Activated CD8-positive, alpha-beta memory T cell treated with anti-CD3 and anti-CD28 coated beads for 36 hours (primary cell): ENCODE measurements around the gene GPHN. TPM values are rescaled to one million over a fixed set of nuclear protein-coding genes. Genes with fewer than 3 reads are reported as not detected.
"Not testable (repeated sequence)": the region's sequence is repeated elsewhere in the genome, so short reads cannot be mapped to it uniquely, and the experiment has no call there.

Experiments
- CTCF ChIA-PET: fragments of 350-600 bp; sonication (Branson Sonifier 250); formaldehyde crosslinking; loops from one replicate; lab custom pipeline; 2021; ENCODE audit warnings: antibody characterized with exemption; lab: Charles Lee
- POLR2A ChIA-PET: fragments of 350-600 bp; sonication (Branson Sonifier 250); formaldehyde crosslinking; loops from one replicate; lab custom pipeline; 2021; ENCODE audit warnings: antibody characterized with exemption; lab: Charles Lee
- total RNA-seq, 2 experiments: library from RNA; stranded (reverse); gene quantifications; one replicate each; pipeline ENCODE4 v1.2.3, GENCODE V29; 2021

The GPHN gene
- total RNA-seq, 2 experiments from 2014 or later = 14.6 to 15.5 TPM

DNA sequence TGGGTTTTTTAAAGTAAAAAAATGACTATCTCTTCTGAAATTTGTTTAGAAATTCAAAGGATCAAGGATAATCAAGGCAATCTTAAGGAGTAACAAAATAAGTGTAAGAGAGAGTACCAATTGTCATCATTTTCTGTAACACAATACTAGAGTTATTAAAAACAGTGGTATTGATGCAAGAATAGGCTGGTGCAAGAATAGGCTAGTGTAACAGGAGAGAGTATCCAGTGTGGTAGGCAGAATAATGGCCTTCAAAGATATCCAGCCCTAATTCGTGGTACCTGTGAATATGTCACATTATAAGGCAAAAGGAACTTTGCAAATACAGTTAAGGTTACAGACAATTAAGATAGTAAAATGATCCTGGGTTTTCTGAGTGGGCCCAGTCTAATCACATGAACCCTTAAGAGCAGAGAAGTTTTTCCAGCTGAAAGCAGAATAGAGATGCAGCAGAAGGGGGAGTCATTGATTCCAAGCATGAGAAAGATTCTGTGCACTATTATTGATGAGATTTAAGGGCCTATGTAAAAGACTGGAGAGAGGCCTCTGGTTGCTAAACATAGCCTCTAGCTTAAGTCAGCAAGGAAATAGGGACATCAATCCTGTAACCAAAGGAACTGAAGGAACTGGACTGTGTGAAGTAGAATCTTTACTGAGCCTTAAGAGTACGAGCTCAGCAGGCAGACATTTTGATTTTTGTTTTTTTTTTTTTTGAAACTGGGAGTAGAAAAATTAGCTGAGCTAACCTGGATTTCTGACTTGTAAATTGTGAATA lies 134.1 kb downstream of the GPHN start:
- CTCF ChIA-PET = no interaction called here
- POLR2A ChIA-PET = no interaction called here

DNA sequence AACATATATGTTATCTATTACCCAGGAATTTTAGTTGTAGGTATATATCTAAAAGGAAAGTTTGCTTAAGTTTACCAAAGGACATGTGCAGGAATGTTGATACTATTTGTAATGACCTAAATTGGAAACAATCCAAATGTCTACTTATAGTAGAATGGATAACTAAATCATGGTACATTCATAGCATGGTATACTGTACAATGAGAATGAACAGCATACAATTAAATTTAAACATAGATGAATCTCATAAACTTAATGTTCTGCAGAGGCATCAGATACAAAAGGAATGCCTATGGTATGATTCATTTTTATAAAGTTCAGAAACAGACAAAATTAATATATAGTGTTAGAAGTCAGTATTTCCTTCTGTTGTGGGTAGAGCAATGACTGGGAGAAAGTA lies 135.4 kb downstream of the GPHN start:
- ChIA-PET POLR2A (no interaction called here), CTCF (no interaction called here)

DNA sequence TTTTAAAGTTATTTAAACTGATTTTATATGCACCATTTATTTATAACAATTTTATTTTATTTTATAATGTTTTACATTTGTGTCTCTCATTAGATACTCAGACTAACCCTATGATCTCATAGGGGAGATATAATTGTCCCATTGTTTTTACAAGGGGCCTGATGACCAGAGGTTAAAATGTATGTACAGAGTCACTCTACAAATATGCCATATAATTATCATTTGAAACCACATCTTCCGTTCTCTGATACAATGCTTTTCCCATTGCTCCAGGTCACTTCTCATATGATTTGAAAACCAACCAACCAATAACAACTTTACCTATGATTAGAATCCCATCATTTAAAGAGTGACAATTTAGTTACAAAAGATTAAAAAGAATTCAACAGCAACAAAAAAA lies 137.8 kb downstream of the GPHN start:
- CTCF ChIA-PET = no interaction called here
- POLR2A ChIA-PET = no interaction called here

DNA sequence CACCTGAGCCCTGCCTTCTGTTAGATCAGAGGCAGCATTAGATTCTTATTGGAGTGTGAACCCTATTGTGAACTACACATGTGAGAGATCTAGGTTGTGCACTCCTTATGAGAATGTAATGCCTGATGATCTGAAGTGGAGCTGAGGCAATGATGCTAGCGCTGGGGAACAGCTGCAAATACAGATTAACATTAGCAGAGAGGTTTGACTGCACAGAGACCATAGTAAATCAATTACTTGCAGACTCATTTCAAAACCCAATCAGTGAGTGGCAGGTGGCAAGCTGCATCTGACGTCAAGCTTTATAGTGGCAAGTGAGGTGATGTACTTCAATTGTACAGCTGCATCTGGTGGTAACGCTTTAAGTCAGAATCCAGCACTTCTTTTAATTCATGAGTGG lies 141.6 kb downstream of the GPHN start:
- CTCF ChIA-PET = no interaction called here
- POLR2A ChIA-PET = no interaction called here

DNA sequence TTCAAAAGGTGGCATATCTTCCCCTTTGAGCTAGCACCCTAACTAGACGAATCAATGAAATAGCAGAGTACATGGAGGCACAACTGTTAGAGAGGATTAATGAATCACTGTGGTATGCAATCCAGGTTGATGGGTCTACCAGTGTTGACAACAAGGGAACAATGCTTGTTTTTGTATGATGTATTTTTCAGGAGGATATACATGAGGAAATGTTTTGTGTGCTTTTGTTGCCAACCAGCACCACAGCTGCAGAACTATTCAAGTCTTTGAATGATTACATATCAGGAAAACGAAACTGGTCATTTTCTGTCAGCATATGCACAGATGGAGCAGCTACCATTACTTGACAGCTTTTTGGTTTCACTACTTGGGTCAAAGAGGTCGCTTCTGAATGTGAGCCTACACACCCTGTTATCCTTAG lies 142.6 kb downstream of the GPHN start:
- CTCF ChIA-PET = no interaction called here
- POLR2A ChIA-PET = no interaction called here

DNA sequence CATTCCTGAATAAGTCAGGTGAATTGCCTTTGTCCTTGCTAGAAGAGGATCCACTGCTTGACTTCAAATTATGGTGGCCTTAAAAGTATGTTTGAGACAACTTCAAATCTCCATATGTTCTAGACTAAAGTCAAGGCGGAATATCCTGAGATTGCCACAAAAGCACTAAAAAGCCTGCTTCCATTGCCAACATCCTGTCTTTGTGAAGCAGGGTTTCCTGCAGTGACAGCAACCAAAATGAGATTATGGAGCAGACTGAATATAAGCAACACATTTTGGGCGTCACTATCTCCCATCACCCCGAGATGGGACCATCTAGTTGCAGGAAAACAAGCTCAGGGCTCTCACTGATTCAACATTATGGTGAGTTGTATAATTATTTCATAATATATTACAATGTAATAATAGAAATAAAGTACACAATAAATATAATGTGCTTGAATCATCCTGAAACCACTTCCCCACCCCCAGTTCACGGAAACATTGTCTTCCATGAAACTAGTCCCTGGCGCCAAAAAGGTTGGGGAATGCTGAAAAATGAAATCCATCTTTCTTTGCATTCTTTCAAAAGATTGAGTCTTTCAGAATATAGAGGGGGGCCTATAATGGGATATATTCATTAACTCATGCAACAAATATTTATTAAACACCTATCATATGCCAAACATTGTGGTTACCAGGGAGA lies 143.7 kb downstream of the GPHN start:
- CTCF ChIA-PET = no interaction called here

DNA sequence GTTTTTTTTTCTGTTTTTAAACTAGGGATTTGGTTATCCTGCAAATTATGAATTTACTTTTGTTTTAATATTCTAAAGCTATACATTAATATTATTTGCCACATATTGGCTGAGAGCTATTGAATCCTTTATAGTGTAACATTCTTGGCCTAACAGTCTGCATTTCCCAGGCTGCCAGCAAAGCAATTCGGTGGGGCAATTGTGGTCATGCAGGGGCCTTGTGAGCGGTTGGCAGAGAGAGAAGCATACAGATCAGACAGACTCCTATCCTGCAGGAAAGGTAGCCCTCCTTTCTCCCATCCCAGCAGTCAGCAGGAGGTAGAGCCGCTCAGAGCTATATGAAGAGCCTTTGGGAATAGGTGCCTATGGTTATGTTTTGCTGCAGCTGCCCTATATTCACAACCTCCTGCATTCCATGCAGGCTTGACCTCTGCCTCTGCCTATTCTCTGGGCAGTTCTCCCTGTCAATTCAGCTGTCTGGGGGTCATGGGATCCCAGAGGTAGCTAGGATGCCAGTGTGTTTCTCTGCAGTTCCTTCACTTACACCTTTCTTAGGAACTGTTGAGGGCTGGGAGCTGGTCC lies 144.7 kb downstream of the GPHN start:
- POLR2A ChIA-PET = no interaction called here
- CTCF ChIA-PET = no interaction called here

More for the DNA sequence above, 143.7 kb downstream of the GPHN start:
- POLR2A ChIA-PET = no interaction called here

DNA sequence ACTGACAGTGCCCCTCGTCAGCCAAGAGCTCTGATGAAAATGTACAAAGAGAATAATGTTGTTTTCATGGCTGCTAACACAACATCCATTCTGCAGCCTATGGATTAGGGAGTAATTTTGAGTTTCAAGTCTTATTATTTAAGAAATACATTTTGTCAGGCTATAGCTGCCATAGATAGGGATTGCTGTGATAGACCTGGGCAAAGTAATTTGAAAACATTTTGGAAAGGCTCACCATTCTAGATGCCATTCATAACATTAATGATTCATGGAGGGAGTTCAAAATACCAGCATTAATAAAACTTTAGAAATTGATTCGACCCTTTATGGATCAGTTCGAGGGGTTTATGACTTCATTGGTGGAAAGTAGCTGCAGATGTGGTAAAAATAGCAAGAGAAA lies 149.8 kb downstream of the GPHN start:
- CTCF ChIA-PET = no interaction called here
- POLR2A ChIA-PET = no interaction called here

DNA sequence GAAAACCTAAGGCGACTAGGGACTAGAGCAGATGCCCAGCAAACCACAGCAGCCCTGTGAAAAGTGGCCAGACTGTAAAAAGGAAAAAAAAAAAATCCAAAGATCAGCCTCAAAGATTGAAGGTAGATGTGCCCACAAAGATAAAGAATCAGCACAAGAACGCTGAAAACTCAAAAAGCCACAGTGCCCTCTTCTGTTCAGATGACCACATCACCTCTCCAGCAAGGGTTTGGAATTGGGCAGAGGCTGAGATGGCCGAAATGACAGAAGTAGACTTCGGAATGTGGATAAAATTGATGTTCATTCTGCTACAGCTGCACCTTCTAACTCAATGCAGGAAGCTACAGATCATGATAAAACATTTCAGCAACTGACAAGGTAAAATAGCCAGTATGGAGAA lies 154.4 kb downstream of the GPHN start:
- CTCF ChIA-PET = no interaction called here
- POLR2A ChIA-PET = no interaction called here

DNA sequence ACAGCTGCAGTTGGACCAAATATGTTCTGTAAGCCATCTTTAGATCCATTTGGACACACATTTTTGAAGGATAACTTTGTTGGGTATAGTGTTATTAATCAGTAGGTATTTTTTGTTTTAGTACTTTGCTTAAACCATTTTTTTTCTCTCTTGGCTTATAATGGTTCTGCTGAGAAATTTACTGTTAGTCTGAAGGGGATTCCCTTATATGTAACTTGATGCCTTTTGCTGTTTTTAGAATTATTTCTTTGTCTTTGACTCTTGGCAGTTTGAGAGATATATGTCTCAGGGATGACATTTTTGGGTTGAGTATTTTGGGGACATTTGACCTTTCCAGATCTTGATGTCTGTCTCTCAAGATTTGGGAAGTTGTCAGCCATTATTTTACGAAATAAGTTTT lies 169.8 kb downstream of the GPHN start:
- CTCF ChIA-PET = no interaction called here
- POLR2A ChIA-PET = no interaction called here

DNA sequence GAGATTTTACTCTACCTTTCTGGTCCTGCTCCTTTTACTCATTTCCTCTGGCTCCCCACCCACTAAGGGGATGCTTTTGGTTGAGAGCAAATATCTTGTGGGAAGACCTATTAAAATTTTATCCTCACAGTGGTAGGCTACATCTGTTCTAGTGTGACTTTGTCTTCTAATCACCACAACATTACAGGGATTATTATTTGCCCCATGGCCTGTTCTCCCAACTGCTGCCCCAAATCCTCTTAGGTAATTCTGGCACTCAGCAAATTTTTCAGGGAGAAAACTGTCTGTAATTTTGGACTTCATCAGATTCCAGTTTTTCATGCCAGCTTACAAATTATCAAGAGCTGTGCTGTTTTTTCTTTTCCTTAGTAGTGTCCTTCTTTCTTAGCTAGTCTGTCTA lies 172.3 kb downstream of the GPHN start:
- POLR2A ChIA-PET = no interaction called here
- CTCF ChIA-PET = no interaction called here

DNA sequence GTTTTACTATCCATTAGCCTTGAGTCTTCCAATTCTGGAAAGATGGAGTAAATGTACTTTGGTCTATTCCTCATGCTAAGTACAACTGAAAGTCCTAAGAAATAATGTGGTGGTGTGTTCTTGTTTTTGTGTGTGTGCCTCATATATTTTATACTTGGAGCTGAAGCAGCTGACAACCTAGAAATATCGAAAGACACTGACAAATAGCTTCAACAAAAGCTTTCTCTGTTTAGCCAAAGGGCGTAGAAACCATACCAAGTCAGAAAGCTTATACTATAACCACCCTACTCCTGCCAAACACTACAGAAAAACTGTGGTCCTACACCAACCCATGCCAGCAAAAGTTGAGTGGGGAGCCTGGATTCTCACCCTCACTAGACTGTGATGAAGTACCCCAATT lies 188.4 kb downstream of the GPHN start:
- CTCF ChIA-PET = no interaction called here
- POLR2A ChIA-PET = no interaction called here

DNA sequence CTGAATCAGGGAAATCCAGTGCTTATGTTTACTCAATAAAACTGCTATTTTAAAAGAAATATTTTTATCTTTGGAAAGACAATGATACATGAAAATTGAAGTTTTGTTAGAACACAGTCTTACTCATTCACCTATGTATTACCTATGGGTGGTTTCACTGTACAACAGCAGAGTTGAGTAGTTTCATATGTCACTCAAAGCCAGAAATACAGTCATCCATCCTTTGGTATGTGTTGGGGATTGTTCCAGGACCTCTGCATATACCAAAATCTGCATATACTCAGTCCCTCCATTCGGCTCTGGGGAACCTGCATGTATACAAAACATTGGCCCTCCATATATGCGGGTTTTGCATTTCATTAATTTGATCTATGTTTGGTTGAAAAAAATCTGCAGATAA lies 190.6 kb downstream of the GPHN start:
- CTCF ChIA-PET = no interaction called here
- POLR2A ChIA-PET = no interaction called here

DNA sequence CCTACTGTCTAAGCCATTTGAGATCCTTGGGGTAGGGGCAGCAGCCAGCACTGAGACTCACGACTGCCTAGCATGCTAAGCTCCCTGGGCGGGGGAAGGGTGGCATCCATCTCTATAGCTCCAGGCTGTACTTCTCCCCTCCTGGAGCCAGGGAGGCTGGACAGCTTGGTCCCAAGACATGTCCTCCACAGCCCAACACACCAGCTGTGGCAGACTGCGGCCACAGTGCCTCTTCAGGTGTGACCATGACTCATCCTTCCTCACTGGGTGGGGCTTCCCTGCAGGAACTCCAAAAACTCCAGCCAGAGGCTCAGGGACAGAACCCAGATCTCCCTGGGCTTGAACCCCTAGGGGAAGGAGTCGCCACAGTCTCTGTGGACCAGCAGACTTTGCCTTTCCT lies 193.9 kb downstream of the GPHN start:
- ChIA-PET POLR2A (no interaction called here), CTCF (no interaction called here)

DNA sequence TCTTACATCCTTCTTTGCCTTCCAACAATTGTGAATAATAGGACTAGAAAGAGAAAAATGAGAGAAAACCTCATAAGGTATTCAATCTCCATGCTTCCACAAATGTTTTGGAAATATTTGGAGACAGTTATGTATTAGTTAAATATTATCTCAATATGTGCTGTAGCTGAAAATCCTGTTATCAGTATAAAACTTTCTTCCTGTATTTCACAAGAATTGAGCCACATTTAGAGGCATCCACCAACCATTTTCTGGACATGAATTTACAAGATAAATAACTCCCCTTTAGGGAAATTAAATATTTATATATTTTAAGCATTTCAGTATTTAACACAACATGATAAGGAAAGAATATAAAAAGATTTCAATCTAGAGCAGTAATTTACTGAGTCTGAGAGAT lies 200.3 kb downstream of the GPHN start:
- ChIA-PET CTCF (interaction anchor here (0.5 kb wide), 1 partner anchor 450 kb away, joined by 3 read pairs; no protein-coding TSS in a partner anchor), POLR2A (no interaction called here)

DNA sequence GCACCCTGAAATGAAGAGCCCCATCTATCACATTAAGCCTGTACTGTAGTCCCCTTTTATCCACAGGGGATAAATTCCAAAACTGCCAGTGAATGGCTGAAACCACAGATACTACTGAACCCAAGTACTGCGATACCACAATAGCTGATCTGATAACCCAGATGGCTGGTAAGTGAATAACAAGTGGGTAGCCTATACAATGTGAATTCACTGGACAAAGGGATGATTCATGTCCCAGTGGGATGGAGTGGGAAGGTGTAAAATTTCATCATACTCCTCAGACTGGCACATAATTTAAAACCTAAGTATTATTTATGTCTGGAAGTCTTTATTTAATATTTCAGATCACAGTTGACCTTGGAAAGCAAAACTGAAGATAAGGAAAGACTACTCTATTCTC lies 201.3 kb downstream of the GPHN start:
- POLR2A ChIA-PET = no interaction called here

DNA sequence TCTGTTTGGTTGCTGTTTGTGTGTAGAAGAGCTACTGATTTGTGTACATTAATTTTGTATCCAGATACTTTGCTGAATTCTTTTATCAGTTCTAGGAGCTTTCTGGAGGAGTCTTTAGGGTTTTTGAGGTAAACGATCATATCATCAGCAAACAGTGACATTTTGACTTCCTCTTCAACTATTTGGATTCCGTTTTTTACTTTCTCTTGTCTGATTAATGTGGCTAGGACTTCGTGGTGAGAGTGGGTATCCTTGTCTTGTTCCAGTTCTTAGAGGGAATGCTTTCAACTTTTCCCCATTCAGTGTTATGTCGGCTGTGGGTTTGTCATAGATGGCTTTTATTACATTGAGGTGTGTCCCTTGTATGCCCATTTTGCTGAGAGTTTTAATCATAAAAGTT lies 206.3 kb downstream of the GPHN start:
- POLR2A ChIA-PET, CTCF ChIA-PET: not testable (repeated sequence)

More for the DNA sequence above, 201.3 kb downstream of the GPHN start:
- CTCF ChIA-PET = no interaction called here

DNA sequence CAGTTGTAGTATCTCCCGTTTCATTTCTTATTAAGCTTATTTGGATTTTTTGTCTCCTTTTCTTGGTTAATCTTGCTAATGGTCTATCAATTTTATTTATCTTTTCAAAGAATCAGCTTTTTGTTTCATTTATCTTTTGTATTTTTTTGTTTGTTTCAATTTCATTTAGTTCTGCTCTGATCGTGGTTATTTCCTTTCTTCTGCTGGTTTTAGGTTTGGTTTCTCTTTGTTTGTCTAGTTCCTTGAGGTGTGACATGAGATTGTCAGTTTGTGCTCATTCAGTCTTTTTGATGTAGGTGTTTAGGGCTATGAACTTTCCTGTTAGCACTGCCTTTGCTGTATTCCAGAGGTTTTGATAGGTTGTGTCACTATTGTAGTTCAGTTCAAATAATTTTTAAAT lies 207.4 kb downstream of the GPHN start:
- POLR2A ChIA-PET, CTCF ChIA-PET: not testable (repeated sequence)

DNA sequence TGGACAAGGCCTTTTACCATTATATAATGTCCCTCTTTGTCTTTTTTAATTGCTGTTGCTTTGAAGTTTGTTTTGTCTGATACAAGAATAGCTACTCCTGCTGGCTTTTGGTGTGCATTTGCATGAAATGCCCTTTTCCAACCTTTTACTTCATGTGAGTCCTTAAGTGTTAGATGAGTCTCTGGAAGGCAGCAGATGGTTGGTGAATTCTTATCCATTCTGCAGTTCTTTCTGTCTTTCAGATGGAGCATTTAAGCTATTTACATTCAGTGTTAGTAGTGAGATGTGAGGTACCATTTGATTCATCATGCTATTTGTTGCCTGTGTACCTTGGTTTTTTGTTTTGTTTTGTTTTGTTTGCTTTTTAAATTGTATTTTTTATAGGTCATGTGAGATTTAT lies 208.3 kb downstream of the GPHN start:
- ChIA-PET POLR2A (no interaction called here), CTCF (no interaction called here)

DNA sequence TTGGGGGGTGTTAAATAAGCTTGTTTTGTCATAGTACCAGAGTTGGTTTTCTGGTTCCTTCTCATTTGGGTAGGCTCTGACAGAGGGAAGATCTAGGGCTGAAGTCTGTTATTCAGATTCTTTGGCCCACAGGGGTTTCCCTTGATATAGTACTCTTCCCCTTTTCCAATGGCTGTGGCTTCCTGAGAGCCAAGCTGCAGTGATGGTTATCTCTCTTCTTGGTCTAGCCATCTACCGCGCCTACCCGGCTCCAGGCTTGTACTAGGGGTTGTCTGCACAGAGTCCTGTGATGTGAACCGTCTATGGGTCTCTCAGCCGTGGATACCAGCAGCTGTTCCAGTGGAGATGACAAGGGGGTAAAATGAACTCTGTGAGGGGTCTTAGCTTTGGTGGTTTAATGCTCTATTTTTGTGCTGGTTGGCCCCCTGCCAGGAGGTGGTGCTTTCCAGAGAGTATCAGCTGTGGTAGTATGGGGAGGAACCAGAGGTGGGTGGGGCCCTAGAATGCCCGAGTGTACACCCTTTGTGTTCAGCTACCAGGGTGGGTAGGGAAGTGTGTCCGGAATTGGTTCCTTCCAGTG lies 209.7 kb downstream of the GPHN start:
- POLR2A ChIA-PET = no interaction called here
- CTCF ChIA-PET = no interaction called here

DNA sequence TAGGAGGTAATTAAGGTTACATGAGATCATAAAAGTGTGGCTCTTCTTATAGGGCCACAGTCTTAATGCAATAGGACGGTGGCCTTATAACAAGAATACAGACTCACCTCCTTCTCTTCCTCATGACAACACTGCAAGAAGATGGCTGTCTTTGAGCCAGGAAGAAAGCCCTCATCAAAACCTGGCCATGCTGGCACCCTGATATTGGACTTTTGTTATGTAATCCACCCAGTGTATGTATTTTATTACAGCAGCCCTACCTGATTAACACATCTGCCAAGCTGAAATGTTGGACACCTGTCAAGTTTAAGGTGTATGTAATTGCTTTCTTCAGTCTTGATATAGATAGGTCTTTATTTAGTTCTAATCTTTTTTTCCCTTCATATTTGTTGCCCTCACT lies 217.0 kb downstream of the GPHN start:
- ChIA-PET CTCF (no interaction called here), POLR2A (no interaction called here)
